Pancreas (tissue), 10 donors: Measurements from ENCODE around the gene PRIM1. TPM values are rescaled to one million over a fixed set of nuclear protein-coding genes. Genes with fewer than 3 reads are reported as not detected.
A peak's percentile ranks its signal among the peaks of the same experiment; 100 is the strongest.

Experiments used
- ATAC-seq, 4 donors: fragments of 200-7000 bp; cut with Tn5 transposase; one replicate each; pipeline versions ENCODE4 v1.8.0 to v1.9.1; 2020; ENCODE audit warnings: mild to moderate bottlenecking in 4 of 4, moderate library complexity in 4 of 4
- DNase-seq, 6 donors: peaks; one replicate each; pipeline ENCODE4 v3.0.0-alpha.2; 2020
- FAIRE-seq: peaks from 2 replicates; lab custom pipeline; 2012; peaks lifted over from hg19 to GRCh38; lab: Jason Lieb, UNC
- H3K27ac ChIP-seq, 4 donors: fragments of 200-600 bp; sonication (generic); 1 replicate in 3 of 4; 2 replicates in 1 of 4; pipeline versions ENCODE4 v1.5.0 to v1.8.0; 2020
- H3K27me3 ChIP-seq, 4 donors: fragments of 200-600 bp; one replicate each; pipeline ENCODE4 v1.8.0; 2021
- H3K36me3 ChIP-seq, 3 donors: fragments of 200-600 bp; sonication (generic) in 1 of 3; one replicate each; pipeline versions ENCODE4 v1.5.0 to v1.8.0; 2020 to 2021
- H3K4me1 ChIP-seq, 3 donors: fragments of 200-600 bp; one replicate each; pipeline ENCODE4 v1.8.0; 2021
- H3K4me3 ChIP-seq, 4 donors: fragments of 200-600 bp; sonication (generic) in 2 of 4; one replicate each; pipeline versions ENCODE4 v1.5.0 to v1.8.0; 2020 to 2021
- H3K9me3 ChIP-seq, 4 donors: fragments of 200-600 bp; one replicate each; pipeline ENCODE4 v1.8.0; 2021
- WGBS, 2 donors: extraction: QIAGEN DNeasy Blood & Tissue Kit; methylation state at CpG; one replicate each; pipeline ENCODE4 v1.1.7; 2013; 5-methylcytosine and 5-hydroxymethylcytosine counted together
- intact Hi-C, 3 donors: fragments of 100-400 bp; cut with DNase I; formaldehyde crosslinking; loops; one replicate each; pipeline versions ENCODE4 v1.11.1 to v1.14.2; 2022
- polyA plus RNA-seq, 2 donors: library from polyadenylated mRNA; stranded (reverse); fragments of 200-250 nt; gene quantifications; one replicate each; pipeline ENCODE4 v1.2.3, GENCODE V29; 2013
- total RNA-seq, 6 donors: library from RNA; stranded (reverse); fragmentation: NEBNext Ultra II Directional in 4 of 6; extraction: Animal tissue kit (Norgen Biotek cat#: 25700) in 4 of 6; gene quantifications; one replicate each; pipeline versions ENCODE4 v1.2.1 to v1.2.4, GENCODE V29; 2021 to 2023
- TF ChIP-seq, protein P1 (sequence below), 4 donors: fragments of 200-600 bp; sonication (generic) in 3 of 4; IDR thresholded peaks; one replicate each; pipeline versions ENCODE4 v1.5.0 to v1.8.0; 2021; ENCODE audit warnings: antibody characterized with exemption in 4 of 4
- donor health status: healthy with polysubstance abuse.
- donor health status: DM: no; HTN: no; CAD: no; lungs with moderate emphysema.
- donor health status: DM: no; HTN: no; CAD: no.
- donor health status: control.
- donor health status: control.
- donor health status: Bipolar disorder and iron deficiency.
- donor health status: DM: yes; HTN: yes; CAD: no.
- donor health status: DM: no; HTN: no; CAD: no.
- donor health status: DM: no; HTN: no; CAD: no.
- donor health status: DM: yes; HTN: yes; CAD: no.

Gene PRIM1
- total and polyA plus RNA-seq, 8 donors: 2.4 to 6.5 (median 4.2) TPM

DNA sequence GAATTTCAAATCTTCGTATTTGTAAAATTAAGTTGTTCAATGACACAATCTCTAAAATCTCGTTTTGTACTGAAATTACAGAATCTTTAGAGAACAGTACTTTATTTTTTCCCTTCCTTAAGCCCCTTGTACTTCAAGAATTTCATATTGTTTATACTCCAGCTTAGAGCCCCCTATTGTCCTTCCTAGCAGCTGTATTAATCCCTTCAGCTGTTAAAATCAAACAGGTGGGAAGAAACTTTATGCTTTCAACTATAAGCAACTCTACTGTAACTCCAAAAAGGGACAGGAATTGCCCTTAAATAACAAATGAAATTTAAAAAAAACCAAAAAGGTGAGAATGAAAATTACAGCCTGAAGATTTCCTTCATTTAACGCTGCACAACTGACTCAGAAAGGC lies 28.8 kb downstream of the PRIM1 start:
- FAIRE-seq: no peak

DNA sequence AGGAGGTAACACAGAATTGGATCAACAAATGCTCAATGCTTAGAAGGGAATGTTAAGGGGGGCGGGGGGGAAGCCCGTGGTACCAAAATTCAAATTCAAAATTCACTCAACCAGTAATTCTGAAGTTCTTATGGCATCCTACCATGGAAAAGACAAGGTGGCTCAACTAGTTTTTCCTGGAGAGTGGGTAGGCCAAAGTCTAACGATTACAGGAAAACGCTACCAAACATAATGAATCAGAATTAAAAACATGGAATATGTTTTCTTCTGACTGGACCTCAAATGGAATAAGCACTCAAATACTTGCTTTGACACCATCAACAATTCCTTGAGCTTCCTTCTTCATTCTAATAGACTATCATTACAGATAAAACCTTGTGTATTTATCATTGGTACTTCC lies 29.3 kb downstream of the PRIM1 start:
- ATAC-seq: no peak

More for the DNA sequence above, 28.8 kb downstream of the PRIM1 start:
- H3K36me3 ChIP-seq: peaks cover 0 to 12% (median 5%) of the 10 kb centered on the region in 3 donors
- no peaks in the 10 kb centered on the region for H3K27me3 ChIP-seq
- H3K4me1 ChIP-seq: peaks cover 14 to 44% (median 31%) of the 10 kb centered on the region in 3 donors
- TF ChIP-seq, protein P1, sequence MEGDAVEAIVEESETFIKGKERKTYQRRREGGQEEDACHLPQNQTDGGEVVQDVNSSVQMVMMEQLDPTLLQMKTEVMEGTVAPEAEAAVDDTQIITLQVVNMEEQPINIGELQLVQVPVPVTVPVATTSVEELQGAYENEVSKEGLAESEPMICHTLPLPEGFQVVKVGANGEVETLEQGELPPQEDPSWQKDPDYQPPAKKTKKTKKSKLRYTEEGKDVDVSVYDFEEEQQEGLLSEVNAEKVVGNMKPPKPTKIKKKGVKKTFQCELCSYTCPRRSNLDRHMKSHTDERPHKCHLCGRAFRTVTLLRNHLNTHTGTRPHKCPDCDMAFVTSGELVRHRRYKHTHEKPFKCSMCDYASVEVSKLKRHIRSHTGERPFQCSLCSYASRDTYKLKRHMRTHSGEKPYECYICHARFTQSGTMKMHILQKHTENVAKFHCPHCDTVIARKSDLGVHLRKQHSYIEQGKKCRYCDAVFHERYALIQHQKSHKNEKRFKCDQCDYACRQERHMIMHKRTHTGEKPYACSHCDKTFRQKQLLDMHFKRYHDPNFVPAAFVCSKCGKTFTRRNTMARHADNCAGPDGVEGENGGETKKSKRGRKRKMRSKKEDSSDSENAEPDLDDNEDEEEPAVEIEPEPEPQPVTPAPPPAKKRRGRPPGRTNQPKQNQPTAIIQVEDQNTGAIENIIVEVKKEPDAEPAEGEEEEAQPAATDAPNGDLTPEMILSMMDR (IDR thresholded peaks at IDR 0.05): no peak
- DNase-seq: no peak
- intact Hi-C loops: loop anchor here in 2 of 3 donors (10.0 kb wide), 1 partner anchor 79 kb away; the partner anchor contains the start of gene ATP5F1B (in 2 of the 2)
- no peak for ATAC-seq
- H3K27ac ChIP-seq: peak overlapping the region in 2 of 4 donors; percentile 95
- 24 to 27% methylated on average over 3 of the region's 3 CpGs for whole genome bisulfite sequencing, 2 donors
- H3K4me3 ChIP-seq: peak overlapping the region in 3 of 4 donors; percentile 77 to 90 (median 87)
- H3K9me3 ChIP-seq: no peaks in the 10 kb centered on the region

DNA sequence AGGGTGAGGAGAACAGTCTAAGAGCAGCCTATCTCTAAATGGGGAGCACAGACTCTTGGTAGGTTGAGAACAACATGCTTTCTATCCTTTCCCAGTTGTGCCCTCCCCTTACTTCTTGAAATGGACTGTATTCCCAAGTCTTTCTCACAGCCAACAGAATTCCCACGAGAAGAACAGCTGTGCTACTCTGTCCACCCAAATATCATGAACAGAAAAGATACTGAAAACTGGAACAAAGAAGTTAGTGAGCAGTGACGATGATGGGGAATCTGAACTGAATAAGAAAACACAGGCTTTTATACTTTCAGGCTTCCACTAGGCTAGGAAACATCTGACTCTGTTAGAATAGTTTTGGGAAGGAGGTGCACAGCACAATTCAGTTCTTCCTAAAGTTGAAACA lies 30.4 kb downstream of the PRIM1 start:
- peaks cover 14 to 44% (median 31%) of the 10 kb centered on the region in 3 donors for H3K4me1 ChIP-seq
- peak overlapping the region in 2 of 4 donors; percentile 11 to 87 for H3K4me3 ChIP-seq
- no peak for DNase-seq
- no peak overlapping the region for H3K27ac ChIP-seq
- 18 to 22% methylated on average over 2 of the region's 2 CpGs for WGBS, 2 donors
- FAIRE-seq: no peak
- H3K9me3 ChIP-seq: no peaks in the 10 kb centered on the region
- TF ChIP-seq, protein P1 (IDR thresholded peaks at IDR 0.05): no peak
- H3K36me3 ChIP-seq: peaks cover 0 to 12% (median 5%) of the 10 kb centered on the region in 3 donors
- no peak for ATAC-seq
- intact Hi-C loops: loop anchor here in 2 of 3 donors (10.0 kb wide), 1 partner anchor 77 kb away; the partner anchor contains the start of gene ATP5F1B (in 2 of the 2)
- no peaks in the 10 kb centered on the region for H3K27me3 ChIP-seq

More for the DNA sequence above, 29.3 kb downstream of the PRIM1 start:
- intact Hi-C loops: loop anchor here in 2 of 3 donors (10.0 kb wide), 1 partner anchor 78 kb away; the partner anchor contains the start of gene ATP5F1B (in 2 of the 2)
- Histone ChIP-seq H3K27ac (peak overlapping the region in 1 of 4 donors; percentile 95), H3K4me3 (peak overlapping the region in 2 of 4 donors; percentile 11 to 87), H3K36me3 (peaks cover 0 to 12% (median 5%) of the 10 kb centered on the region in 3 donors), H3K27me3 (no peaks in the 10 kb centered on the region), H3K4me1 (peaks cover 14 to 44% (median 31%) of the 10 kb centered on the region in 3 donors), H3K9me3 (no peaks in the 10 kb centered on the region)
- no peak for DNase-seq
- no peak for FAIRE-seq
- WGBS, 2 donors: 22 to 24% methylated on average over 4 of the region's 4 CpGs
- TF ChIP-seq, protein P1 (IDR thresholded peaks at IDR 0.05): no peak

DNA sequence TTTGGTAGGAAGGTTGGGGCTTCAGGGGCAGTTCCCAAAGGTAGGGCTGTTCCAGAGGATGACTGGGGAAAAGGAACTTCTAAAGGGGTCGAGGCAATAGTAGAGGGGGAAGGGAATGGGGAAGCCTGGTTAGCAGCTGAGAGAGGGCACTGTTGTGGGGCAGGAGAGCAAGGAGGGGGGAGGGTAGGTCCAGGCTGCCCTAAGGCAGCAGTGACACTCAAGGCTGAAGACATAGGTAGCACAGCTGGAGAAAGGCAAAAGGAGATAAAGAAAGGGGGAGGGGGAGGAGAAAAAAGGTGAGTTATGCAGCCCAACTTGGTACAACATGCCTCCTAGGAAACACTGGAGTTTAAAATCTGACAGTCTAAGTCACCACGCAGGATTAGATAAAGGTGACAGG lies 30.9 kb downstream of the PRIM1 start:
- Histone ChIP-seq H3K27me3 (no peaks in the 10 kb centered on the region), H3K36me3 (peaks cover 0 to 12% (median 5%) of the 10 kb centered on the region in 3 donors), H3K4me3 (peak overlapping the region in 1 of 4 donors; percentile 87), H3K4me1 (peaks cover 14 to 44% (median 31%) of the 10 kb centered on the region in 3 donors), H3K9me3 (no peaks in the 10 kb centered on the region), H3K27ac (no peak overlapping the region)
- DNase-seq: no peak
- no peak for ATAC-seq
- TF ChIP-seq, protein P1 (IDR thresholded peaks at IDR 0.05): no peak
- FAIRE-seq: no peak
- 31 to 49% methylated on average over 2 of the region's 2 CpGs for WGBS, 2 donors
- intact Hi-C loops: loop anchor here in 2 of 3 donors (10.0 kb wide), 1 partner anchor 76 kb away; the partner anchor contains the start of gene ATP5F1B (in 2 of the 2)

DNA sequence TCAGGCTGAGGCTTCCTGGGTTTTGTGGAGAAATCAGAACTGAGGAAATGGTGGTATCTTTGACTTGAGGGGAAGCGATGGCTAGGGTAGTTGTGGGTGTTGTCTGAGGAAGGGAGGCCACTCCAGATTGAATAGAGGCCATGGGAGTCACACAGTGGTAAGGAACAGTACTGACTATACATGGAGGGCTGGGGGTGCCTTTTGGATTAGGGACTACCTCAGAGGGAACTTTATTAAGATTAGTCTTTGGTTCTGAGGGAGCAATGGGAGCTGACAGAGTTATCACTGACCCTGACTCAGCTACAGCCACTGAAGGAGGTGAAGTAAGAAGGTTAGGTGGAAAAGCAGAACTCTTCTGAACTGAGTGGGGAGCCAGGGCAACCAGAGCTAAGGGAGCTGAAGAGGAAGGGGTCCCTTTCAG lies 31.4 kb downstream of the PRIM1 start:
- ATAC-seq: no peak

More for the DNA sequence above, 31.4 kb downstream of the PRIM1 start:
- TF ChIP-seq, protein P1 (IDR thresholded peaks at IDR 0.05): no peak
- intact Hi-C loops: loop anchor here in 2 of 3 donors (10.0 kb wide), 1 partner anchor 76 kb away; the partner anchor contains the start of gene ATP5F1B (in 2 of the 2)
- no peak for FAIRE-seq
- Histone ChIP-seq H3K4me1 (peaks cover 14 to 41% (median 31%) of the 10 kb centered on the region in 3 donors), H3K4me3 (no peak overlapping the region), H3K9me3 (no peaks in the 10 kb centered on the region), H3K27me3 (no peaks in the 10 kb centered on the region), H3K27ac (no peak overlapping the region), H3K36me3 (peaks cover 0 to 12% (median 5%) of the 10 kb centered on the region in 3 donors)
- 92 to 95% methylated on average over 1 of the region's 1 CpG for WGBS, 2 donors
- DNase-seq: no peak
